ENCODE measurements around the gene FARS2.
"Not testable (repeated sequence)": the region's sequence is repeated elsewhere in the genome, so short reads cannot be mapped to it uniquely, and the experiment has no call there.

FARS2 gene

DNA sequence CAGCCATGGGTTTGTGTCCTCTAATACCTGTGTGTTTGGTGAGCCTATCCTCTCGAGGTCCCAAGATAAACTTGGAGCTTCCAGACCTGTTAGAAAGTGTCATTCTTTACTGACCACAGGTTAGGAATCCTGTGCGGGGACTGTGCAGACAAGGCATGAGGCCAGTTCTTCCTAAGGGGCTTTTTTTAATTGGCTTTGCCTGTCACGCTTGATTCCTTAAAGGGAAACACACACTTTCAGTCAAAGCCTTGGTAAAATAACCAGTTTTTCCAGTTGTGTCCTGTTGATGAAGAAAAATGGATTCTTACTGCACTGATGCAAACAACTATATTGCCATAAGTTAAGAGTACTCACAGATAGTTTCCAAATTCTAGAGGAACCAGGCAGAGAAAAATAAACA lies 303.4 kb downstream of the FARS2 start:
- not testable (repeated sequence) for DNase-seq (ENCODE audit: extremely low read depth in 1 of 2, low read depth in 1 of 2)

DNA sequence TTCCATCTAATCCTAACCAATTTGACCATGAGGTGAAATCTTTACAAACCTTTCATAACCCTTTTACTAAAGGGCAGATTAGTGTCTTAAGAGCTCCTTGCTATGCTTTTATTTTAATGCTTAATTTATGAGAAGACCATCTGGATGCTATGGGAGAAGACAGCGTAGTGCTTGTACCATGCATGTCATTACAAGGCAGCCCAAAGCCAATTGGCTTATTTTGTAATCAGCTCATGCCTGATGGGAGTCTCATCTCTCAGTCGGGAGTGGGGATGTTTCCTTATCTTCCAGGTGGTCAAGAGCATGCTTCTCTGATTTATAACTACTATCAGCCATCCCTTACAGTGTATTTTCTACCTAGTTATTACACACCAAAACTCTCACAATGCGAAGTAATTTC lies 304.7 kb downstream of the FARS2 start:
- DNase-seq (ENCODE audit: extremely low read depth in 1 of 2, low read depth in 1 of 2), result no peak

- DNase-seq (ENCODE audit: extremely low read depth in 1 of 2, low read depth in 1 of 2), result no peak
These were observed 305.4 kb downstream of the FARS2 start for GRCh38 chr6:5566718-5567117.

- DNase-seq (ENCODE audit: extremely low read depth in 1 of 2, low read depth in 1 of 2), result no peak
These were observed 306.0 kb downstream of the FARS2 start for GRCh38 chr6:5567352-5567751.

- DNase-seq (ENCODE audit: extremely low read depth in 1 of 2, low read depth in 1 of 2), result no peak
These were observed 306.6 kb downstream of the FARS2 start for GRCh38 chr6:5567890-5568289.

GRCh38 chr6:5569491-5569890 lies 308.2 kb downstream of the FARS2 start:
- DNase-seq (ENCODE audit: extremely low read depth in 1 of 2, low read depth in 1 of 2), result no peak

GRCh38 chr6:5570641-5571040 lies 309.3 kb downstream of the FARS2 start:
- no peak for DNase-seq (ENCODE audit: extremely low read depth in 1 of 2, low read depth in 1 of 2)

GRCh38 chr6:5580736-5581581 lies 319.6 kb downstream of the FARS2 start:
- DNase-seq (ENCODE audit: extremely low read depth in 1 of 2, low read depth in 1 of 2), result no peak

- DNase-seq (ENCODE audit: extremely low read depth in 1 of 2, low read depth in 1 of 2), result no peak
These were observed 321.4 kb downstream of the FARS2 start for GRCh38 chr6:5582762-5583161.

DNA sequence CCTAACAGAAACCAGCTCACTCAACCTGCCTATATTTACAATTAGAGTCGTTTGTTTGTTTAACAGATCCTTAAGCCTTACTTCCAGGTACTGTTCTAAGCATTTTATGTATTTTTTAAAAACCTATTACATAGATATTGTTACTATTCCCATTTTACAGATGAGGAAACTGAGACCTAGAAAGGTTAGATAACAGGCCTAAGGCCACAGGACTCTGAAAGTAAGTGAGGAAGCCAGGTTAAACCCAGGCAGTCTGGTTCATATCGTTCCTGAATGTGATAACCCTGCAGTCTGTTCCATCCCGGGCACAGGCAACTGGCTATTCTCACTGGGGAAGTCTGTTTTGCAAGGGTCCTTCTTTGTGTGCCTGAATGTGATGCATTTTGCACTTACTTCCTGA lies 322.2 kb downstream of the FARS2 start:
- DNase-seq (ENCODE audit: extremely low read depth in 1 of 2, low read depth in 1 of 2), result no peak

- no peak for DNase-seq (ENCODE audit: extremely low read depth in 1 of 2, low read depth in 1 of 2)
These were observed 322.8 kb downstream of the FARS2 start for GRCh38 chr6:5584078-5584482.

DNA sequence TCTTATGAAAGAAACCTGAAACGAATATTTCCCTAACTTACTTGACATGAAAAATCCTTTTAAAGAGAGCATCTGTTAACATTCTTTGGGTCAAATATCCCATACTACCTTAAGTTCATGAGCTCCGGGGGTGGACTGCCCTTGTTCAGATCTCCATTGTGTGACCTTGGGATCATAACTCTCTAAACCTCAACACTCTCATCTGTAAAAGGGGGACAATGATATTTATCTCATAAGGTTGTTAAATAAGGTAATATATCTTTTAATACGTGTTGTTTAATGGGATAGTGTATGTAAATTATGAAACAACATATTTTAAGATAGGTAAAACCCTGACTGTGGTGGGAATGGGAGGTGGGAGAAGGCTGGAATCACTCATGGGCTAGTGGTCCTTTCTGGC lies 326.3 kb downstream of the FARS2 start:
- no peak for DNase-seq (ENCODE audit: extremely low read depth in 1 of 2, low read depth in 1 of 2)

- no peak for DNase-seq (ENCODE audit: extremely low read depth in 1 of 2, low read depth in 1 of 2)
These were observed 328.3 kb downstream of the FARS2 start for GRCh38 chr6:5589422-5590141.

- no peak for DNase-seq (ENCODE audit: extremely low read depth in 1 of 2, low read depth in 1 of 2)
These were observed 328.9 kb downstream of the FARS2 start for GRCh38 chr6:5590187-5590586.

DNA sequence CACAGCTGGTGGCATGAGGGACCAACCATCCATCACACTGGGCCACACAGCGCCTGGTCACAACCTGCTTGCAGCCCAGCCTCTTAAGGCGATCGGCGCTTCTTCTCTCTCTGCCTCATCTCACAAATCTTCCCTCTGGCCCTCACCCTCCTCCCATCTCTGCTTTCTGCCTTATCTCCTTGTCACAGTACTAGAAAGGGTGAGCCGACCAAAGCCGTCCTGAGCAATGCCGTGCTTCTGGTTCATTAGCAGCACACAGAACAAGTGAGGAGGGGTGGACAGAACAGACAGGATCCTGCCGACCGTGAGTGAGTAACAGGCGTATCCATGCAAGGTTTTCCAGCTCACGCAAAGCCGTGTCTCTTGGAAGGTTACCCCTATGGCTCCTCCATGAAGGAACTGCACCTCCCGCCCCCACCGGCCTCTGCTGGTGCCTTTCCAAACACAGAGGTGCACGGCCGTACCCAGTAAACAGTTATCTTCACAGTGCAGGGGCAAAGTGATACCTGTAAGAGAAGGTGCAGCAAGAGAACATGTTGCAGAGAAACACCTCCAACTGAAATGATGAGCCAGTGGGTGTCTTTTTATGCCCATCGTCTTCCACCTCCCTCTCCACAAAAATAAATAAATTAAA lies 331.7 kb downstream of the FARS2 start:
- DNase-seq (ENCODE audit: extremely low read depth in 1 of 2, low read depth in 1 of 2), result no peak

DNA sequence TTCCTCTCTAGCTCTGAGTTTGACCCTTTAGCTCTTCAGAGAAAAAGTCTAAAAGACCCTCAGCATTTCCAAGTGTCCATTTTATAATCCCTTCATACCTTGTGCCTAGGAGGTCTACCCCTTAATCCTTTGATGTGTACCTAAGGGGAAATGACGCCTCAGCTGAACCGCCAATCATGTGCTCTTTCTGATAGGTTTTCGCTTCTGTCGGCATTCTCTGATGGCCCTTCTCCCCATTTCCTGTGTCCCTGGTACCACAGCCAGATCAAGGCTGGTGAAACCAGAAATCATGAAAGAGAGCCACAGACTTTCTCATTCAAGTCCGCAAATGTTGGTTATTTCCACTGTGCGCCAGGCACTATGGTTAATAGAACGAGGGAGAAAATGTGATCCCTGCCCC lies 333.9 kb downstream of the FARS2 start:
- DNase-seq (ENCODE audit: extremely low read depth in 1 of 2, low read depth in 1 of 2), result no peak

DNA sequence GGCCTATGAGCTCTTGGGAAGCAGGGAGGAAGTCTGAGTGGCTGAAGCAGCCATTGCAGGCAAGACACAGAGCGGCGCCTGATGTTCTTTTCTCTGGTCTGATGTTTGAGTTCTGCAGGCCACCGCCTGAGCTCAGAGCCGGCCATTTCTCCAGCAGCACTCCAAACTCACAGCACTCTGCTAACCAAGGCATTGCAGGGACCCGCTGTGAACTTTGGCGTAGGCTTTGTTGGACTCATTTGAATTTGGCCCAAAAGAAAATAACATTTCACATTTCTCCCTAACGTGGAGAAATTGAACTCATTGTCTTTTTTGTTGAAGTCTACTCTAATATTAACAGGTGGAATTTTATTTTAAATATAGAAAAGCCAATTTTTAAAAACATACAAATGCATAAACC lies 336.1 kb downstream of the FARS2 start:
- DNase-seq (ENCODE audit: extremely low read depth in 1 of 2, low read depth in 1 of 2), result no peak

GRCh38 chr6:5598123-5598522 lies 336.8 kb downstream of the FARS2 start:
- no peak for DNase-seq (ENCODE audit: extremely low read depth in 1 of 2, low read depth in 1 of 2)

- DNase-seq (ENCODE audit: extremely low read depth in 1 of 2, low read depth in 1 of 2), result no peak
These were observed 337.8 kb downstream of the FARS2 start for GRCh38 chr6:5599127-5599526.

DNA sequence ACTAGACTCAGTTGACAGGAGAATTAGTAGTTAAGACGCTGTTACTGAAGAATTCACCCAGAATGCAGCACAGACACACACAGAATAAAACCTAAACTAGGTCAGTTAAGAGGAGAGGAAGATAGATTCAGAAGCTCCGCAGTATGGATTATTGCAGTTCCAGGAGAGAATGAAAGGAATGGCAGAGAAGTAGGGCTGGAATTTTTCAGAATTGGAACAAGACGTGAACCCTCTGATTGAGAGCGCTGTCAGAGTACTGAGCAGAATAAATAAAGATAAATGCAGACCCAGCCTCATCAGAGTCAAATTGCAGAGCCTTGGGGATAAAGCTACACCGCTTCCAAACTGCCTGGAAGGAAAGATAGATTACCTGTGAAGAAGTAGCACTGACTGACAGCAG lies 344.6 kb downstream of the FARS2 start:
- DNase-seq (ENCODE audit: extremely low read depth in 1 of 2, low read depth in 1 of 2), result no peak

DNA sequence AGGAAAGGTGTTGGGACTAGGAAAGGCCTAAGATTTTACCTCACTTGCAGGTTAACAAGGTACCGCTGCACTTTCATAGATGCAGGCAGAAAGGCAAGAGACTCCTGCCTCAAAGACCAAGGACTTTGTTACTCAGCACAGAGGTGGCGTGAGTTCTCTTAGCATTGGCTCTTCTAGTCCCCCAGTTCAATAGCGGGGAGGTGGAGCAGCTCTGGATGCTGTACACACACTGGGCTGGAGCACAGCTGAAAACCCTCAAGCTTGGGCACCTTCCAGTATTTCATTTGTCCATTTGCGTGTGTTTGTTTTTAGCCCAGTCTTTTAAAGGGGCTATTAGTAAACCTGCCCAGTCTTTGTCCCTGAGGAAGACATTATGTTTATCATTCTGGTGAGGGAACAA lies 345.2 kb downstream of the FARS2 start:
- no peak for DNase-seq (ENCODE audit: extremely low read depth in 1 of 2, low read depth in 1 of 2)

DNA sequence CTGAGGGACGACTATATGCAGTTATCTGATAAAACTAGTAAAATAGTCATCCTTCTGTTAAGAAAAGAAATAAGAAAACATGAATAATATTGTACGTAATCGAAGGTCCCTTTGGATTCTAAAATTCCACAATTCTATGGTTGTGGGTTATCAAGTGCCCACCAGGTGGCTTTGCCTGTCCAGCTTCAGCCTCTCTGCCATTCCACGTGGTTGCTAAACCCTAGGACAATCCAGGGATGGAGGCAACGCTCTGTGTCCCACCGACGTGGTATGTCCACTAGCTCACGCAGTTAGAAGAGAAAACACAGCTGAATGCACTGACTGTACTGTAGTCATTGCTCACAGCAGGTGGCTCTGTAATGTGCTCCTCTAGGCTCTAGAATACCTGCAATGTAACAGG lies 349.3 kb downstream of the FARS2 start:
- no peak for DNase-seq (ENCODE audit: extremely low read depth in 1 of 2, low read depth in 1 of 2)

Measured in activated CD8-positive, alpha-beta memory T cell treated with anti-CD3 and anti-CD28 coated beads for 1 hour (primary cell).